GM19324 (cell line): Measurements from ENCODE around the gene FAM228B.
"Not testable (repeated sequence)": the region's sequence is repeated elsewhere in the genome, so short reads cannot be mapped to it uniquely, and the experiment has no call there.

Experiments used
- ATAC-seq: cut with Tn5 transposase; IDR thresholded peaks from one replicate; pipeline ENCODE4 v1.9.1; 2021; ENCODE audit warnings: mild to moderate bottlenecking, moderate library complexity; ENCODE audit not compliant: unreplicated experiment, low FRiP score

The FAM228B gene

DNA sequence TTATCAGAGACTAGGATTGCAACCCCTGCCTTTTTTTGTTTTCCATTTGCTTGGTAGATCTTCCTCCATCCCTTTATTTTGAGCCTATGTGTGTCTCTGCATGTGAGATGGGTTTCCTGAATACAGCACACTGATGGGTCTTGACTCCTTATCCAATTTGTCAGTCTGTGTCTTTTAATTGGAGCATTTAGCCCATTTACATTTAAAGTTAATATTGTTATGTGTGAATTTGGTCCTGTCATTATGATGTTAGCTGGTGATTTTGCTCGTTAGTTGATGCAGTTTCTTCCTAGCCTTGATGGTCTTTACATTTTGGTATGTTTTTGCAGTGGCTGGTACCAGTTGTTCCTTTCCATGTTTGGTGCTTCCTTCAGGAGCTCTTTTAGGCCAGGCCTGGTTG is 73.9 kb downstream of the FAM228B start:
- ATAC-seq, result not testable (repeated sequence)

DNA sequence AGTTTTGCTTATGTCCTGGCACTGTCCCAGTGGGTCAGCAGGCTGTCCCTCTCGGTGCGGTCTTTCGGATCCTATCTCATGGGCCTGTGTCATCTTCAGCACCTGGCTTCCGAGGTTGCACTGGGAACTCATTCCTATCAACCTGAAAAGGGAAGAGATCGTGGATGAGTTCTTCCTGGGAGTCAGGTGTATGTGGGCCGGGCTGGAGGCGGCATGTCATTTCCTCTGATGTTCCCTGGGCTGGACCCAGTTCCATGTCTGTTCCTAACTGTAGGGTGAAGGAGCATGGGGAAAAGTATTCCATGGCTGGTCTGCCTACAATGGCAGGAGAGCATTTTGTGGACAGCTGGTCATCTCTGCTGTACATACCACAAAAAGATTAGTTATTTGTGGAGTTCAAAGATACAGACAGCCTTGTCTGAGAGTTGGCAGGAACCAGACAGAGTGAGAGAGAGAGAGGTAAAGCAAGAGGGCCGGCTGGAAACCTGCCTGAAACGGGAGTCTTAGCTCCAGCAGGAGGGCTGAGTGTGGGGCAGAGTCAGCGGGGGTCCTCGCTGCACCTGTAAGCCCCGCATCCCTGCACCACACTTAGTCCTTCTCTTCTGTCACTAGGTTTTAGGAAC is 76.8 kb downstream of the FAM228B start:
- no peak for ATAC-seq

DNA sequence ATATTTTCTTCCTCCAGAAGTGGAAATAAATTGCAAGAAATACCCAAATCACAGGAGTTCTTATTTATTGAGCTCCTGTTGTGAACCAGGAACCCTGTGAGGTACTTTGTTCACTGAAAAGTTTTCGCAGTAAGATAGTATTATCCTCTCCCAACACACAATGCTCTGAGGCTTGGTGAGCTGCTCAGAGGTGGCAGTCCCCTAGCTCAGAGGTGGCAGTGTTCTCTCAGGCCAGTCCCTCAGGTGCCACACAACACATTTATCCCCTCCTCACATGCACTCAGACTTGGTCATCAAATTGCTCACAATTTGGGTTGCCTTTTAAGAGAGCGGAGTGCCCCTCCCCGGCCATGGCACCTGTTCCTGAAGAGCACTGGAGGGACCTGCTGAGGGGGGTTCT is 77.5 kb downstream of the FAM228B start:
- ATAC-seq, result no peak

DNA sequence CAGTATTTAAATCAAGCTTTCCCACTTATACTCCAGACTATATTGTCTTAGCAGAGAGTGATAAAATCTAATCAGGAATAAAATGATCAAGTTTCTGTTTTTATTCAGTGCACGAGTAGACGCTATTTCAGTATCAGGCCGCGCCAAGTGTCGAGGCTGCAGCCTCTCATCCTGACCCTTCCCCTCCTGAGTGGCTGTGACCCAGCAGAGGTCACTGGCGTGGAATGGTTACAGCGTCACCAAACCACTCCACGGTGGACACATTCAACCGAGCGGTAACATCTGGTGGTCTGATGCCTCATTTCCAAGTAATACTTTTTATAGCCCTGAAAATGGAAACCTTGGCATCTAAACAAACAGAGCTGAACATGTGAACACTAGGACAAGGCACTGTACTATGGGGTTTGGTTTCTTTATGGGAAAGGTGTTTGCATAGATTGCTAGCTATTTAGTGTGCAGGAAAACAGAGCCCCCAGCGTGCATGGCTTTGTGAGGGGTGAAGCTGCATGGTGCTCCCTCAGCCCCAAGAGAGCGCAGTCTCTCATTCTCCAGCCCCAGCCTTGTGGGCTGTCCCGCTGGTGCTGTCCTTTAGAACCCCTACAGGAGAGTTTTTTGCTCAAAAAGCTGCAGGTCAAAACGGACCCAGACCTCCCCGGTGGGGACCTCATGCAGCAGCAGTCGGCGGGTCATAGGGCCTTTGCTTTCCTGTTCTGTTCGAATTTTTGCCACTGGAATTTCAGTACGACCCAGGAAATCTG is 79.9 kb downstream of the FAM228B start:
- ATAC-seq, result no peak

DNA sequence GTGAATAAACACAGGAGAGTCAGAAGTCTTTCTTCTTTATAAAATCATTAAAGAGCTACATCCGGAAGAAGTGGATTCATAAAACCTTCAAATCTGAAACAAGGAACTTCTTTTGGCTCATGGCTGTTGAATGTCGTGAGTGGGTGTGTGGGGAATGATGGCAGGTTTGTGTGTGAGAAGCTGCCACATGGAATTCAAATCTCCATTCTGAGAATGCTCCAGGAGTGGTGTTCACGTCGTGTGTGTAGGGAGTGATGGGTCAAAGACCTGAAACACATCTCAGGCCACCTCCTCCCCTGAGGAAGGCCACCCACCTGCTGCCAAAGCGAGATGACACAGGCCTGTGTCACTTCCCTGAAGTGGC is 80.5 kb downstream of the FAM228B start:
- ATAC-seq, result no peak

DNA sequence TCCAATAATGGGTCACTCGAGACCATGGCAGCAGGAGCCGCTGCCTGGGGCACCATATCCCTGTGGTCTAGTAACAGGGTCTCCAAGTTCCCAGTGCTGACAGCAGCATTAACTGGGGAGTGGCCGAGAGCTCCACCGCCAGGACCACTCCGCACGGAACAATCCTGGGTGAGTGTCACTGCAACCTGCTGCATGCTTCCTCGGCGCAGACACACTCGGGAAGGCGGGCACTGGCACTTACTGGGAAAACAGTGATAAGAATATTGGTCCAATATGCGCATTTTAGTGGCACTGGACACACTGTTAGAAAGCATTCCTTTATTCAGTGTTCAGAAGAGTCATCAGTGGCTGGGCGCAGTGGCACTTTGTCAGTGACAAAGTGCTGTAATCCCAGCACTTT is 81.2 kb downstream of the FAM228B start:
- no peak for ATAC-seq

DNA sequence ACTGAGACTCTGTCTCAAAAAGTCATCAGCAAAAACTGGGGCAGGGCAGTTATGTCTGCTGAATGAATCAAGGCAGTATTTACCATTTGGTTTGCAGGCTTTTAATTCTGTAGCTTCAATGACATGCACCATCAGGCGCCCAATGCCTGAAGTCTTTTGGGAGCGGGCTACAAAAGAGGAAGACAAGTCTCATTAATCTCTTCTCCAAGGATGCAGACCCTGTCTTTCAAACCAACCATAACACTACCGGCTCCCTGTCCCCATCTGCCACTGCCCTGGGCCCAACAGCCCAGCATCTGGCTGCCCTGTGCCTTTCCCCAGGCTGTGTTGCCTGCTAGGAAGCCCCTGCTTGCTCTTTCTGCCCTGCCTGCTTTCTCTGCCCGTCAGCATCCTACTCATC is 81.9 kb downstream of the FAM228B start:
- no peak for ATAC-seq

DNA sequence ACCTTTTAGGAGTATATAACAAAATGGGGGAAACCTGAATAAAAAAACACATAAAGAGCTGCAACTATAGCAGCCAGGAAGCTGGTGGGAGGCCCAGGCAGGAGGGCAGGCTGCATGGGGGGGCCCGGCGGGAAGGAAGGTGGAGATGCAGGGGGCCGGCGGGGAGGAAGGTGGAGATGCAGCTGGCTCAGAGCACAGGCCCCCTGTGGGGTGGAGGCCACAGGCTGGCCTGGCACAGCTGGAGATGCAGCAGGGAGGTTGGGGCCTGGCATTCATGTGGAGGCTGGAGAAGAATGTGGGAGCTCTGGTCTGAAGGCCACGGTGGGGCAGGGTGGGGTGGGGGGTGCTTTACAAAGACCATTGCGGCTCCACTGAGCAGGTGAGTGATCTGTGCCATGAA is 83.0 kb downstream of the FAM228B start:
- ATAC-seq, result no peak

DNA sequence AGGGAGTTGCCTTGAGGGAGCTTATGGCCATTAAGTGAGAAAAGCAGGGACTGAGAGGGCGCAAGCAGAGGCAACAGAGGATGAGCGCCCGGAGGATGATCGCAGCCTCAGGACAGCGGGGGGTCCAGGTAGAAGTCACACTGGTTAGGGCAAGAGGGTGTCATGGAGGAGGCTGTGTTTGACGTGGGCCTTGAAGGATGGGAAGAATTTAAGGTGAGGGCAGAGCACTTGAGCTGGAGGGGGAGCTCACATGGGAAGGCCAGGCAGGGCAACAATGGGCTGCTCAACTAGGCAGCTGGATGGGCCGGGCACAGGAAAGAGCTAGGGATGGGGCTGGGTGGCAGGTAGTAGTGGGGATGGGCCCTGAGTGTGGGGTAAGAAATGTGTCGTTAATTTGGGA is 83.4 kb downstream of the FAM228B start:
- no peak for ATAC-seq

DNA sequence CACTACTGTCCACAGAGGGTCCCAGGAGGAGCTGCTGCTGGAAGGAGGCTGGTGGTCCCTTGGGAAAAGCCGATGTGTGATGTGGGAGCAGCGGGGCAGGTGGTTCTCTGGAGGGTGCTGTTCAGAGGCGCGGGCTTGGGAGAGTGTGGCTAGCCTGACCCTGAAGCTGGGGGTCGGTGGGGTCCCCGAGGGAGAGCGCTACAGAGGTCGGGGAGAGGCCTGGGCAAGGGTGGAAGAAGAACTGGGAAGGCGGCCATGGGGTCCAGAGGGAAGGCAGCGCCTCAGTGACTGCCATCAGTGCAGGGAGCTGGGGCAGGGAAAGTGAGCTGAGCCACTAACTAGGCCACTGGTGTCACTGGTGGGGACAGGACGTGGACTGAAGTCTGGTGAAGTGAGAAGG is 84.1 kb downstream of the FAM228B start:
- no peak for ATAC-seq

DNA sequence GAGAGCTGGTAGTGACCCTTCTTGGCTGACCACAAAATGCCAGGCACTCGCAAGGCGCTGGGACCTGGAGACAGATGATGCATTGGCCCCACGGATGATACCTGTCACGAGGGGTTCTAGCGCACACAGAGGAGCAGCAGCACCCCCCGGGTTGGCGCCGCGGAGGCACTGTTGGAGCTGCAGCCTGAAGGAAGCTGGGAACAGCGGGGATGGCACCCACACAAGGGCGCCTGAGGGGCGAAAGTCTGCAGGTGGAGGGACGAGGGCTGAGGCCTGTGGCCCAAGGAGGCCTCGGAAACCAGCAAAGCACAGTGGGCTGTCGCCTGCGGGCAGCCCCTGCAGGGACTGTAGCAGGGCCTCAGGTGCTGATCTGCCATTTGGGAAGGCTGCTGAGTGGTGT is 85.2 kb downstream of the FAM228B start:
- ATAC-seq, result no peak

DNA sequence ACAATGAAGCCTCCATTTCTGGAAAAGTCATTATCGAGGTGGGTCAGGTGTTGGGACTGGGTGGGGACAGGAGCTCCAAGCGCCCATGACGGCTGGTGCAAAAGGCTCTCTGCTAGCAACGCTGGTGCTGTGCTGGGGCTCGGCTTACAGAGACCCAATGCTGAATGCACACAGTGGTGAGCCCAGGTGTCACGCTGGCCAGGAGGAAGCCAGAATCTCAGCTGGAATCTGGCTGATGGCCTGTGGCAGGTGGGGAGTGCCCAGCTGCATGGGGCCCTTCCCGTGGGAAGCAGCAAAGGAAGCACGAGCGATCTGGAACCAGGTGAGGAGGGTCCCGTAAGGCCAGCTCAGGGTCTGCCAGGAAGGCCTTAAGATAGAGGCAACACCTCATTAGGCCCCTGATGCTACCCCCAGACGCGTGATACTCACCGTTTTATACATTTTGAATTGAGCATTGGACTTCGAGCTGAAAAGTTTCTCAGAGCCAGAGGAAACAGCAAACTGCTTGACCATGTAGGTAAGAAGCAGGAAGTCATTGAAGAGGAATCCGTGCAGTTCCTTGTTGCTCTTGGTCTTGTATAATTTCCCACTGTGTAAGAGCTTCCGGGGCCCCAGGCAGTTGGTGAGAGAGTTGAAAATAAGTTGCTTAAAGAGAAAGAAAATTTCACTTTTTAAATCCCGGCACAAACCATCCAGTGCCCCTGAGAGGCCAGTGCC is 86.3 kb downstream of the FAM228B start:
- ATAC-seq, result no peak

DNA sequence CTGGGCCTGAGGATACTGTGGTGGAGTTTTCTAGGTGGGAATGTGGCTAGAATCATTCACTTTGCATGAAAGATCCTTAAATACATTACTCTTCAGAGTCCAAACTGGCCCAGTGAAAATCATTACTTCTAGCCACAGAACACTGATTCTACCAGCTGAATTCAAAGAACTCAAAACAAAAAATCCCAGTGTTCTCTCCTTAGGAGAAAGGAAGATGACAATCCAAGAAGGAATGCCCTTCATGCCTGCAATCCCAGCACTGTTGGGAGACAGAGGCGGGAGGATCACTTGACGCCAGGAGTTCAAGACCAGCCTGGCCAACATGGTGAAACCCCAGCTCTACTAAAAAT is 86.8 kb downstream of the FAM228B start:
- no peak for ATAC-seq

DNA sequence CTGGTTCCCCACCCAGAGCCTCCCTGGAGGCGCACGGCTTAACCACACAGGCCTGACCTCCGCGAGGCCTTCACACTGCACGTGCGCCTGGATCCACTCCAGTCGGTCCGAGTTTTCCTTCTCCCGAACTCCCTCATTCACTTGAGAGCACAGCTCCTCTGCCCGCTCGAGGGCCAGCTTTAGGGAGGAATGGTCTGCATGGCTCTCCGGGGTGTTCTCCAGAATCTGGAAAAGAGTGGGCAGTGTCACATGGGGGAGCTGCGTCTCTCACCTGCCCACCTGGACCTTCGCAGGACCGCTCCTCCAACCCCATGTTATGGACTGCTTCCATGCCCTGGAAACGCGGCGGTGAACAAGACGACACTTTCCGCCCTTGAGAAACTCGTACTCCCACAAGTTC is 87.5 kb downstream of the FAM228B start:
- ATAC-seq, result no peak

DNA sequence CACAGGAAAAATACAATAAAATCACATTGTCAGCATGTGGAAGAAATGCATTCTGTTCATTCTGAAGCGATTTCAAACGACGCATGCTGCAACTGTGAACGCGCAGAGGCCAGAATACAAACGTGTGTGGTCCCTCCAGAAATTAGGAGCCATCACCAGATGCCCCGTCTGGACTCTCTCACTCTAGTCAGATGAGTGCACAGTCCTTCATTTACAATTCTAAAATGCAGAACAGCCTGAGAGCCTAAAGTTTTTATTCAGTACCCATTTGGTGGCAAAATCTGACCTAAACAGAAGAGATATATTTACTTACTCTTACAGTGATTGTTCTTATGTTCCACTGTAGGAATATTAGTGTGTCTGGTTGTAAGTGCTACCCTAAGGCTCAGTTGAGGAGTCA is 88.1 kb downstream of the FAM228B start:
- ATAC-seq, result no peak

DNA sequence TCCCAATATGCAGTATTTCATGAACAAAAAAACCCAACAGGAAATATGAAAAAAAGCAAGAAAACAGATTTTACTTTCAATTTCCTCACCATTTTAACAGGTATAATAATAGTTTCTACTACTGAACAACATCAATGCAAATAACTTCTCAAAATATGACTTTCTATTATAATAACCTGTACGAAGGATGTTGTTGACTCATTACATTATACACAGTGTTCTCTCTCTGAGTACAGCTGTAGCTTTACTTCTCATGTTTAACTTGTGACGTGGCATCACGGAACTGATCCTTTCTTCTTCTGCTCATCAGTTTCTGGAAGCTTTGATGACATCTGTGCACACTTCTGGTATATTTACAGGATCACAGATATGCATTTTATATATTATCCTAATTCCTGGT is 91.6 kb downstream of the FAM228B start:
- ATAC-seq, result peak; percentile 78
